Stomach (tissue), 4 donors: ENCODE data around the gene PACS2.

Experiments
- CTCF ChIP-seq, 7 experiments: fragments of 450-650 bp in 4 of 7; fragments of 200-600 bp in 3 of 7; sonication (generic) in 3 of 7; IDR thresholded peaks; one replicate each; pipeline ENCODE4 v1.5.1; 2016 to 2019; ENCODE audit warnings: antibody characterized with exemption in 7 of 7, control low read depth in 2 of 7, mild to moderate bottlenecking in 1 of 7
- EP300 ChIP-seq: sonication (generic); formaldehyde crosslinking; IDR thresholded peaks from one replicate; pipeline ENCODE4 v1.6.1; 2017; ENCODE audit warnings: antibody characterized with exemption
- POLR2A ChIP-seq, 4 donors: fragments of 450-650 bp; IDR thresholded peaks; one replicate each; pipeline ENCODE4 v1.6.1; 2016; ENCODE audit warnings: antibody characterized with exemption in 4 of 4, control low read depth in 2 of 4, mild to moderate bottlenecking in 1 of 4, moderate library complexity in 1 of 4
- POLR2AphosphoS5 ChIP-seq, 3 donors: sonication (generic); formaldehyde crosslinking; IDR thresholded peaks; one replicate each; pipeline ENCODE4 v1.6.1; 2016; ENCODE audit warnings: antibody characterized with exemption in 3 of 3

- TF ChIP-seq EP300 (no peak), CTCF (IDR thresholded peaks at IDR 0.05) (no peak), POLR2AphosphoS5 (IDR thresholded peaks at IDR 0.05) (no peak), POLR2A (IDR thresholded peaks at IDR 0.05) (no peak)
These were observed 36.1 kb downstream of the PACS2 start for GRCh38 chr14:105350450-105351244.
